Uterus (tissue), 2 donors: Measurements from ENCODE around the gene CBX1.

Experiments used
- CTCF ChIP-seq, 4 experiments: fragments of 200-600 bp in 2 of 4; fragments of 450-650 bp in 2 of 4; sonication (generic) in 2 of 4; IDR thresholded peaks; one replicate each; pipeline ENCODE4 v1.5.1; 2016 to 2019; ENCODE audit warnings: antibody characterized with exemption in 4 of 4, mild to moderate bottlenecking in 2 of 4, moderate library complexity in 1 of 4
- POLR2A ChIP-seq, 2 donors: fragments of 450-650 bp; IDR thresholded peaks; one replicate each; pipeline ENCODE4 v1.6.1; 2016; ENCODE audit warnings: antibody characterized with exemption in 2 of 2, mild to moderate bottlenecking in 1 of 2, moderate library complexity in 1 of 2

GRCh38 chr17:48031966-48032365, 69.3 kb downstream of the CBX1 start:
- TF ChIP-seq CTCF (IDR thresholded peaks at IDR 0.05) = no peak
- no peak for TF ChIP-seq POLR2A (IDR thresholded peaks at IDR 0.05)
